BJ (cell line): ENCODE results near the gene CLEC16A. TPM values are rescaled to one million over a fixed set of nuclear protein-coding genes. Genes with fewer than 3 reads are reported as not detected.

ENCODE experiments used
- CTCF ChIA-PET: fragments of 350-600 bp; formaldehyde crosslinking; extraction: SDS; loops from one replicate; lab custom pipeline; 2021; ENCODE audit warnings: antibody characterized with exemption, inconsistent platforms; lab: Yijun Ruan, JAX
- POLR2A ChIA-PET: fragments of 300-600 bp; sonication (Branson Sonifier 250); formaldehyde crosslinking; extraction: SDS; loops from one replicate; lab custom pipeline; 2021; ENCODE audit warnings: antibody characterized with exemption; lab: Charles Lee
- DNase-seq: peaks from one replicate; pipeline ENCODE4 v3.0.0-alpha.2; 2011; ENCODE audit warnings: low read depth
- H3K27me3 ChIP-seq: 2 replicates; pipeline ENCODE4 v1.6.0; 2011; ENCODE audit warnings: low read length; ENCODE audit not compliant: control insufficient read depth, insufficient read depth
- H3K36me3 ChIP-seq: 2 replicates; pipeline ENCODE4 v1.5.1; 2011; ENCODE audit warnings: low read length; ENCODE audit not compliant: control insufficient read depth, insufficient read depth
- H3K4me3 ChIP-seq: 2 replicates; pipeline ENCODE4 v1.5.1; 2011; ENCODE audit warnings: low read depth, mild to moderate bottlenecking, control low read depth, low read length
- polyA plus RNA-seq: library from polyadenylated mRNA; depleted of rRNA; stranded (reverse); fragments of >200 nt; gene quantifications from 2 replicates; pipeline ENCODE4 v1.2.3, GENCODE V29; 2011
- TF ChIP-seq, protein P1 (sequence below): IDR thresholded peaks from 2 replicates; pipeline ENCODE4 v1.5.1; 2011; ENCODE audit warnings: low read depth, mild to moderate bottlenecking, control low read depth, inconsistent platforms, low read length, moderate library complexity; ENCODE audit not compliant: insufficient read depth

CLEC16A gene
- polyA plus RNA-seq, 1 experiment = 8.7 TPM

DNA sequence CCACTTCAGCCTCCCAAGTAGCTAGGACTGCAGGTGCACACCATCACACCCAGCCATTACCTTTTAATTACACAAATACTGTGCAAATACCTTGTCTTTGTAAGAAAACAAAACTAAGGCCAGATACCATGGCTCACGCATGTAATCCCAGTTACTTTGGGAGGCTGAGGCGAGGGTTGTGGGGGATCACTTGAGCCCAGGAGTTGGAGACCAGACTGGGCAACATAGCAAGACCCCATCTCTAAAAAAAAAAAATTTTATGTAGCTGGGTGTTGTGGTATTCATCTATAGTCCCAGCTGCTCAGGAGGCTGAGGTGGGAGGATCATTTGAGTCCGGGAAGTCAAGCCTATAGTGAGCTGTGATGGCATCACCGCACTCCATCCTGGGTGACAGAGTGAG lies 151.6 kb downstream of the CLEC16A start:
- TF ChIP-seq, protein P1, sequence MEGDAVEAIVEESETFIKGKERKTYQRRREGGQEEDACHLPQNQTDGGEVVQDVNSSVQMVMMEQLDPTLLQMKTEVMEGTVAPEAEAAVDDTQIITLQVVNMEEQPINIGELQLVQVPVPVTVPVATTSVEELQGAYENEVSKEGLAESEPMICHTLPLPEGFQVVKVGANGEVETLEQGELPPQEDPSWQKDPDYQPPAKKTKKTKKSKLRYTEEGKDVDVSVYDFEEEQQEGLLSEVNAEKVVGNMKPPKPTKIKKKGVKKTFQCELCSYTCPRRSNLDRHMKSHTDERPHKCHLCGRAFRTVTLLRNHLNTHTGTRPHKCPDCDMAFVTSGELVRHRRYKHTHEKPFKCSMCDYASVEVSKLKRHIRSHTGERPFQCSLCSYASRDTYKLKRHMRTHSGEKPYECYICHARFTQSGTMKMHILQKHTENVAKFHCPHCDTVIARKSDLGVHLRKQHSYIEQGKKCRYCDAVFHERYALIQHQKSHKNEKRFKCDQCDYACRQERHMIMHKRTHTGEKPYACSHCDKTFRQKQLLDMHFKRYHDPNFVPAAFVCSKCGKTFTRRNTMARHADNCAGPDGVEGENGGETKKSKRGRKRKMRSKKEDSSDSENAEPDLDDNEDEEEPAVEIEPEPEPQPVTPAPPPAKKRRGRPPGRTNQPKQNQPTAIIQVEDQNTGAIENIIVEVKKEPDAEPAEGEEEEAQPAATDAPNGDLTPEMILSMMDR = no peak
- Histone ChIP-seq H3K36me3 (peaks cover 3% of the 10 kb centered on the region; the same call in 1 of the 2 replicates), H3K27me3 (no peaks in the 10 kb centered on the region), H3K4me3 (no peak overlapping the region)
- POLR2A ChIA-PET = interaction anchor here (0.6 kb wide), 1 partner anchor 29 kb away, joined by 3 read pairs; no protein-coding TSS in a partner anchor
- CTCF ChIA-PET = no interaction called here
- DNase-seq = no peak

DNA sequence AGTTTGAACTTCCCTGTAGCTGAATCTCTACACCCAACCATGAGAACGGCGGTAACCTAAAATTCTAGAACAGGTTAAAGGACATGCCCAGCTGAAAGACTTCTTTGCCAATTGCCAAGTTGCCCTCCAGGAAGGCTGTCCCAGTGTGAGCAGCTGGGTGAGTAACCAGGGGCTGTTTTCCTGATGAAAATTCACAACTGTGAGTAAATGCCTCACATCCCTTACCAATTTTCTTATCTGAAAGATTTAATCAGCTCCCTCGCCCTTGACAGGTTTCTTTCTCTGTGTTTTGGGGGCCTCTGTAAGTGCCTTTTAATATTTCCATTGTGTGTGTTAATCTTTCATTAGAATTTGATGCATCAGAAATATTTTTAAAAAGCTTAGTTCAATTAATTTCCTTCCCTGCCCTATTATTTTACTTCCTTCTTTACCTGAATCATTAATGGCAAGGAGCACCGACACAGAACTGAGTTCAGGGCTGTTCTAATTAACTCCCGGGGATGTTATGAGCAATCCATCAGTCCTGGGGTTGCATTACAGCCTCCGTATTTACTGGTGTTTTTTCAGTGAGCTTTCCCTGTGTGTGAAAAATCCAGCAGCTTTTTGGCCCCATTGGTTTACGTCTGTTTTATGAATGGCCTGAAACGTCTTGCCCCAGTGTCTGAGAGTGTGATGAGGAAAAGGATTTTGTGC lies 152.9 kb downstream of the CLEC16A start:
- 0 out of 2 replicates have a peak, but pooled peaks cover 1% of the 10 kb centered on the region for H3K36me3 ChIP-seq
- ChIA-PET POLR2A (no interaction called here), CTCF (interaction anchor here (1.0 to 1.2 kb wide), 3 partner anchors 10 to 159 kb away, joined by 3 to 4 read pairs (median 3); partner anchors contain the start of gene SOCS1)
- no peaks in the 10 kb centered on the region for H3K27me3 ChIP-seq
- no peak overlapping the region for H3K4me3 ChIP-seq
- DNase-seq = no peak
- TF ChIP-seq, protein P1 = no peak

DNA sequence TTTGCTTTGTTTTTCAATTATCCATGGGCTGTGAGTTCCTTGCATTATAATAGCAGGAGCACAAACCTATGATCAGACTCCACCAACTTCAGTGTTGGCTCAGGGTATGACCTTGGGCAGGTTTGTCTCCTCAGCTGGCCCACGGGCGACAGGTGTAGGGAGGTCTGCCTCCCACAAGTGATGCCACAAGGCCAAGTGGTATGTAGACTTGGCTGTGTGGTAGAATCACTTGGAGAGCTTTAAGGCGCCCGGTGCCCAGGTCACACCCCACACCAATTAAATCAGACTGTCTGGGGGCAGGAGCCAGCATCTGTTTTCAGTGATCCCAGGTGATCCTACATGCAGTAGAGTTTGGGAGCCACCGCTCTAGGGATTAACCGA lies 153.4 kb downstream of the CLEC16A start:
- TF ChIP-seq, protein P1 = no peak
- CTCF ChIA-PET = interaction anchor here (0.6 to 1.2 kb wide), 3 partner anchors 9 to 76 kb away, joined by 3 to 4 read pairs (median 3); no protein-coding TSS in a partner anchor

DNA sequence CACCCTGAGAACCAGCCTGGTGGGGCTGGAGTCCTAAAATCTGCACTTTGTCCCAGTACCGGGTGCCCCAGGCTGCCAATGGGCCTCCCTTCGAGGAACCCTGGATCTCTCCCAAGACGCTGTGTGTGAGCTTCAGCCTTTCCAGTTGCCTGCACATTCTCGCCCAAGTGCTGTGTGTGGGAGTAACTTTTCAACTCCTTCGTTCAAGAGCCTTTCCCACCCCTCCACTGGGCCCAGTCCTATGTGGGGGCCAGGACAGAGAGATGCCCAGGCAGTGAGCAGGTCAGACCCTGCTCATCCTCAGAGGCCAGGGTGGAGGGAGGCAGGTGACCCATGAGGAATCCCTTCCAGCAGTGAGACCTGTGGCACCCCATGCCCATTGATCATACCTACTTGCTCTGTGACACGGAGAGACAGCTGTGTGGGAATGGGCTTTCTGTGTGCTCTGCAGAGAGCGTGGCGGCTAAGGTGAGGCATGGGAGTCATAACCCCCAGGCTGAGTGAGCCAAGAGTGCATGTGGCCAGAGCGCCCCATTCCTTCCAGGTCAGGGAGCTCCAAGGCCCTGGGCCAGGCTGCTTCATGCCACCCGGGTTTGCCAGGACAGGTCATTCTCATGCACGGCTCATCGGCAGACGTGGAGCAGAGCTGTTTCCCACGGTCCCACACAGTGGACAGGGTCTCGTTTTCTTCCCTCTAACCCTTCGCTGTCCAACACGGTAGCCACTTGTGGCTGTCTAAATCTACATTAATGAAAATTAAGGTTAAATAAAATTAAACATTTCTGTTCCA lies 154.4 kb downstream of the CLEC16A start:
- TF ChIP-seq, protein P1 = no peak
- ChIA-PET POLR2A (no interaction called here), CTCF (no interaction called here)
- H3K4me3 ChIP-seq = no peak overlapping the region
- no peaks in the 10 kb centered on the region for H3K27me3 ChIP-seq
- no peak for DNase-seq
- H3K36me3 ChIP-seq = no peaks in the 10 kb centered on the region

More for the DNA sequence above, 153.4 kb downstream of the CLEC16A start:
- no peak overlapping the region for H3K4me3 ChIP-seq
- 0 out of 2 replicates have a peak, but pooled peaks cover 1% of the 10 kb centered on the region for H3K36me3 ChIP-seq
- DNase-seq = no peak
- H3K27me3 ChIP-seq = no peaks in the 10 kb centered on the region
- POLR2A ChIA-PET = no interaction called here

DNA sequence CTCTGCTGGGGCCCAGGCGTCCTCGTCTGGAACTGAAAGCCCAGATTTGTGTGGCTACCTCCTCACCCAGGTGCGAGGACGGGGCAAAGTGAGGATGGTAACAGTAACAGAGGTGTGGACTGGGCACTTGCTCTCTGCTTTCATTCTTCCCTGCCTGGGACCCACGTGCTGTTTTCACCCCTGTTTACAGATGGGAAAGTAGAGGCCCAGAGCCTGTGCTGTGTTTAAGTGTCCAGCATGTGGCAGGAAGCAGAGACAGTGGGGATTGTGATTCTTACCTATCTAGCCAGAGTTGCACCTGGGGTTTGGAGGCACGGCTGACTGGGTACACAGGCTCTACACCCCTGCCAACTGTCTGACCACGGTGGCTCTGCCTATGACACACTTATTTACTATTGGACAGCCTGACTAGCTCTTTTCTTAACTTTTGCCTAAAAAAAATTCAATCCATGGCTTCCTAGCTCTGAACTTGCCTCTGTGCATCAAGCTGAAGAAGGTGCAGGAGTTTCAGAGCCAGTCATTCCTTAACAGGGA lies 155.4 kb downstream of the CLEC16A start:
- Histone ChIP-seq H3K36me3 (no peaks in the 10 kb centered on the region), H3K4me3 (no peak overlapping the region), H3K27me3 (no peaks in the 10 kb centered on the region)
- TF ChIP-seq, protein P1 = no peak
- ChIA-PET CTCF (interaction anchor here (0.6 to 1.2 kb wide), 4 partner anchors 12 to 142 kb away, joined by 3 to 7 read pairs (median 4); no protein-coding TSS in a partner anchor), POLR2A (no interaction called here)
- no peak for DNase-seq
